ENCODE results near the gene DNAJB6.

GRCh38 chr7:157323401-157323800 lies 13.4 kb upstream of the DNAJB6 start:
- TF ChIP-seq CTCF (IDR thresholded peaks at IDR 0.05; ENCODE audit: insufficient read depth, low read length, poor library complexity, severe bottlenecking): no peak
- no peak for TF ChIP-seq EZH2phosphoT487 (conservative IDR thresholded peaks at IDR 0.05; ENCODE audit: low read length)
